GM18873 (cell line): ENCODE data around the gene ADSS1.

ENCODE experiments used
- ATAC-seq: cut with Tn5 transposase; IDR thresholded peaks from one replicate; pipeline ENCODE4 v1.9.1; 2021; ENCODE audit warnings: mild to moderate bottlenecking, moderate library complexity, moderate number of reproducible peaks; ENCODE audit not compliant: unreplicated experiment, low FRiP score

ADSS1 gene

DNA sequence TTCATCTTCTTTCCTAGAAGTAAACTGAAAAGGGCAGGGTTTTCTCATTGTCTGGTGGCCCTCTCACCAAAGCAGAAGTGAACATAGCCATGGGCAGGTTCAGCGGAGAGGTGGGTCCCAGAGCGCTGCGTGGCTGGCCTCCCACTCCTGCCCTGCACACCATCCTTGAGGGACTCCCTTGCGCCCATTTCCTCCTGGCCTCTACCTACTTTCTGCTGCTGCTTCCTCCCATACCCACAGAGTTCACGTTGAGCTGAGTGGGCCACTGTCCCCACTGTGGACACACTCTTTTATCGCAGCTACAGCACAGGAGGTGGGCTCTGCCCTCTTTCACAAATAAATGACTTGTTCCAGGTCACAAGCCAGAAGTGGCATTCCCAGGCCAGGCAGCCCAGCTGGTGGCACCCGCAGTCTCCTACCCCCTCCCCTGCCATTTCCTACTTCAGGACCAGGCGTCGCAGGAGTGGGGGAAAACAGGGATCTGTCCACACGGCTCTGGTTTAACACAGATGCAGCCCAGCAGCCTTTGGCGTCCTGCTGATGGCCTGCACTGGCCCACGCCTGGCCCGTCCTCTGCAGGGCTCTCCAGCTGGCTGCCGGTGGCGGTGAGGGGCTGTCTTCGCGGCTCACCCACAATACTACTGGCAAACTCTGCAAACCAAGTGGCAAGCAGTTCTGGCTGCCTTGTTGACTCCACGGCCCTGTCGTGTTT, 33.8 kb downstream of the ADSS1 start:
- no peak for ATAC-seq

DNA sequence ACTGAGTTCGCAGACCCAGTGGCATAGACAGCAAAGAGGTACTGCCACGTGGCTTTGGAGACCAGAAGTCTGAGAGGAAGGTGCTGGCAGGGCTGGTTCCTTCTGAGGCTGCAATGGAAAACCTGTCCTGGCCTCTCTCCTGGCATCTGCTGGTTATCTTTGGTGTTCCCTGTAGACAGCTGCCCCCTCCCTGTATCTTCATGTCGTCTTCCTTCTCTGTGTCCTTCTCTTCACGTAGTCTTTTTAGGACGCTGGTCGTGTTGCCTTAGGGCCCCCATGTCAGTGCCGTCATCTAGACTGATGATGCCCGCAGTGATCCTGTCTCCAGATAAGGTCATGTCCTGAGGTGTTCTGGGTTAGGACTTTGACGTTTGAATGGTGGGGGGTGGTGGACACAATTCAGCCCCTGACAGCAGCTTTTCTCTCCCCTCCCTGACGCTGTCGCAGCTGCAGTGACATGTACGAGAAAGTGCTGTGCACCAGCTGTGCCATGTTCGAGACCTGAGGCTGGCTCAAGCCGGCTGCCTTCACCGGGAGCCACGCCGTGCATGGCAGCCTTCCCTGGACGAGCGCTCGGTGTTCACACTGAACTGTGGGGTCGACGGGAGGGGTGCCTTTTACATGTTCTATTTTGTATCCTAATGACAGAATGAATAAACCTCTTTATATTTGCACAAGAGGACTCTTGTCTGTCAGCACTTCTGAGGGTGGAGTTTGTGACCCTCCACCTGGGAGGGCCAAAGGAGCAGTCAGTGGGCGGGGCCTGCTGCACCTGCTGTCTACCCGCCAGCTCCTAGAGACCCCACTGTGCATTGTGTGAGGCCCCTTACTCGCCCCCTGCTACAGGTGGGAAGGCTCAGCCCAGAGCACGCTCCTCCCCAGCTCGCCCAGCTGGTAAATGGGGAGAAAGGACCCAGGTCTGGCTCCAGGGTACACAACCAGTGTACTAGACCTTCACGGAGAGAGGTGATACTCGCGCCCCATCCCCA, 35.2 kb downstream of the ADSS1 start:
- no peak for ATAC-seq

- ATAC-seq = no peak
Observed at GRCh38 chr14:104765517-104765916, 41.5 kb downstream of the ADSS1 start.

DNA sequence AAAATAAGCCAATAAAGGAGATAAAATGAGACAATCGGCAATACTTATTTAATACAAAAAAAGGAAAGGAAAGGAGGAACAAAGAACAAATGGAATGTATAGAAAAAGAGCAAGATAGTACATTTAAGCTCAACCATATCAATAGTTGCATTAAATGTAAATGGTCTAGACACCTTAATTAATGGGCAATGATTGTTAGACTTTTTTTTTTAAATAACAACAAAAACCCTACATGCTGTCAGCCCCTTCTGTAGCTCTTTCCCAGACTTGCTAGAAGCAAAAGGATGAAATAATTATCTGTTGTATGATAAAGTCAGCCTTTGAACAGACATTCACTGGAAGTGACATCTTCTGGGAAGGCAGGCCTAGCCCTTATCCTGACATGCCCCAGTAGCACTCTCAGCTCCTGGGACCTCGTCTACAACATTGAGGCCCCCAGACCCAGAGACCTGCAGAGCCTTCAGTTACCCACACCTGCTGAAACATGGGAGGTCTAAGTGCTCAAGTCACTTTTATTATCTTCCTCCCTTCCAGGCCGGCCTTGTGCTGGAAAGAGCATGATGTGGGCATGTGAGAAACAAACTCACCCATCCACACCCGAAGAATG, 42.3 kb downstream of the ADSS1 start:
- no peak for ATAC-seq

GRCh38 chr14:104766863-104767633, 43.0 kb downstream of the ADSS1 start:
- ATAC-seq = no peak

GRCh38 chr14:104767634-104767918, 43.5 kb downstream of the ADSS1 start:
- no peak for ATAC-seq

DNA sequence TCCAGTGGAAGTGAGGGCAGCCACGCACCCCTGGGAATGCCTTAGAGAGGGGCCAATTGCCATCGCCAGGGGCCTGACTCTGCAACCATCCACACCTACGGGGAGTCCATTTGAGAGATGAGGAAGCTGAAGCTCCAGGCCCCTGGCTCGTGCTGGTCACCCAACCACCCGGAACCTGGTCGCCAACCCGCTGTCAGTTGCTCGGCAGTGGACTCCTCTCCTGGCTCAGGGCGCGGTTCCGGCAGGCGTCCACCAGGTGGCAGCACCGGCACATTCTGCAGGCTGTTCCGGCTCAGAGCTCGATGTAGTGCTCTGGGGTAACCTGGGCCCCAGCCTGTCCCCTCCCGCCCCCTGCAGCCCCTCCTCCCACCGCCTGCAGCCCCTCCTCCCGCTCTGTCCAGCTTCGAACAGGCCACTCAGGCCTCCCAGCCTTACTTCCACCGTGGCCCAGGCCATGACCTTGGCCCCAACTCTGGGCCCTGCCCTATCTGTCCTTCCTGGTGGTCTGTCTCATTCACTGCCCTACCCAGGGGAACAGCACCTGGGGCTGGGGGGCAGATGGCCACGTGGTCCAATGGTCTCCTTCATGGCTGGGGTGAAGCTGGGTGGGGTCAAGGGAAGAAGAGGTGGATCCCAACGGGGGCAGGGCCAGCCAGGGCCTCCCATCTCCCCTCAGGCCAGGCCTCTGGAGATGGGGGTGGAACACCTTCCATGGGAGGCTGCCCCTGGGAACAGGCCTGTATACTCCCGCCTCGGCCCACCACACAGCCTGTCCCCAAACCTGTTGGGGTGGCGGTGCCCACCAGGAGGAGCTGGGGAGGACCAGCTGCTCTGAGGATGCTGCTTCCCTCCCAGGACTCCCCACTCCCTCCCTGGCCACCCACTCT, 44.7 kb downstream of the ADSS1 start:
- no peak for ATAC-seq

DNA sequence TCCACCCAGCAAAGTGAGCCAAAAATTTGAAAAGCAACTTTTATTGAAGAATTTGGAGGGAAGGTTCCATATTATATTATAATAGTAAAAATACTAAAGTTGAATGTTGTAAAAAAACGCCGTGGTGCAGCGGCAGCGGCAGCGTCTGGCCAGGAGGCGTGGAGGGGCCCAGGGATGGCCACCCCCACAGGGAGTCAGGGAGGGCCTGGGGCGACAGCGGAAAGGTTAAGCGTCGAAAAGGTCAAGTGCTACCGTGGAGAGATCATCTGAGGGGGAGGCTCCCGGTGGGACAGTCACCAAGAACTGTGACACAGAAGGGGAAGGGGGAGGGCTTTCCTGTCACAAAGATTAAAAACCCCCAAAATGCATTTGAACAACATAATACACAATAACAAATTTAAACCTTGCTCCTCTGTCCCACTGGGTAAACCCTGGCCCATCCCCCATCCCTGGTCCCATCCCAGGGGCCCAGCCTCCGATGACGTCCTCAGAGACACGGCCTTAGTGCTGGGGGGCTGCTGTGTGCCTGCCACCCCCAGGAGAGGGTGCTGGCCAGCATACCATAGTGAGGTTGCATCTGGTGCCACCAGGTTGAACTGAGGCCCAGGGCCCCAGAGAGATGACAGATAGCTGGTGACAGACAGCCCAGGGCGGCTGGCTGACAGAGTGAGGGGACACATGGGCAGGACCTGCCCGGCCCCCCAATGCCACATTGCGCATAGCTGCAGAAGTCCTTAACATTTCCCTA, 45.5 kb downstream of the ADSS1 start:
- no peak for ATAC-seq

- no peak for ATAC-seq
Observed at GRCh38 chr14:104770072-104770579, 46.1 kb downstream of the ADSS1 start.

DNA sequence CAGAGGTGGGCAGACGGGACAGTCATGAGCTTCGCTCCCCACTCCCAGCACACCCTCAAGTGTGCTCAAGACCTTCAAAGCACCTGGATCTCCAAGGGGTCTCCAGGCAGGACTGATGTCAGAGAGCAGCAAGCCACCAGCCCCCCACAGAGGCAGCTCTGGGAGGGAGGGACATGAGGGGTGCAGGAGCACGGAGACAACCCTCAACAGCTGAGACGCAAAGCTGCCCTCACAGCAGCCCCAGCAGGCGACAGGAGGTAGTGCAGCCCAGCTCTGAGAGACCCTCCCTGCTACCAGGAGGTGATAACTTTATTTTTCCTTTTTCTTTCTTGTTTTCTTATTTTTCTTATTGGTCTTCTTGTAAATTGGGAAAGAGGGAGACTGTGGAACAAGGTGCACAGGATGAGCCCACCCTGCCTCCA, 46.8 kb downstream of the ADSS1 start:
- ATAC-seq = no peak

GRCh38 chr14:104771374-104771773, 47.3 kb downstream of the ADSS1 start:
- ATAC-seq = no peak

DNA sequence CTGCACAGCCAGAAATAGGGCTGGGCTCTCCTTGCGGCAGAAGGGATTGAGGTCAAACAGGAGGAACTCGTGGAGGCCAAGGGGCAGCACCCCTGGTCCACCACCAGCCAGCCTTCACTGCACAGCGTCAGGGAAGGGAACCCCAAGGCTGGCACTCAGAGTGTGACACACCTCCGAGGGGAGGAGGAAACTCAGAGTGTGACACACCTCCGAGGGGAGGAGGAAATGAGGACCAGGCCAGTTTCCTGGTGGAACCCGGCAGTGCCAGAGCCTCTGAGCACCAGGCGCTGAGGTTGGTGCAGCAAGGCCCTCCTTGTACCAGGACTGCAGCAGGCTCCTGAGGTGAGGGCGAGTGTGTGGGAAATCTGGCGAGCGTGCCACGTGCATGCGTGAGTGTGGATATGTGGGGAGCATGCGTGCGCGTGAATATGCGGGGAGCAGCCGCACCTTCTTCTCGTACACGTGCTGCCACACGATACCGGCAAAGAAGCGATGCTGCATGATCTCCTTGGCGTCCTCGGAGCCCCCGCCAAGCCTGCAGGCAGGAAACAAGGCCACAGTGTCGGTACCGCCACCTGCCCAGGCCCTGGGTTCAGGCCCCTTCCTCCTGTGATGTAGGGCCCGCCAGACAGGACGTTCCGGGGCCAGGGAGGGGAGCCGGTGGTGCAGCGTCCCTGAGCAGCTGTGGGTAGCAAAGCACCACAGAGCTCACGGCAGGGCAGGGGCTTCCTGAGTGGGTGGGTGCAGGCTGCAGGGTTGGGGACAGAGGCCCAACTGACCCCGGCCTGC, 48.1 kb downstream of the ADSS1 start:
- no peak for ATAC-seq

GRCh38 chr14:104772707-104773504, 48.9 kb downstream of the ADSS1 start:
- ATAC-seq = no peak

GRCh38 chr14:104773505-104774452, 49.8 kb downstream of the ADSS1 start:
- no peak for ATAC-seq

DNA sequence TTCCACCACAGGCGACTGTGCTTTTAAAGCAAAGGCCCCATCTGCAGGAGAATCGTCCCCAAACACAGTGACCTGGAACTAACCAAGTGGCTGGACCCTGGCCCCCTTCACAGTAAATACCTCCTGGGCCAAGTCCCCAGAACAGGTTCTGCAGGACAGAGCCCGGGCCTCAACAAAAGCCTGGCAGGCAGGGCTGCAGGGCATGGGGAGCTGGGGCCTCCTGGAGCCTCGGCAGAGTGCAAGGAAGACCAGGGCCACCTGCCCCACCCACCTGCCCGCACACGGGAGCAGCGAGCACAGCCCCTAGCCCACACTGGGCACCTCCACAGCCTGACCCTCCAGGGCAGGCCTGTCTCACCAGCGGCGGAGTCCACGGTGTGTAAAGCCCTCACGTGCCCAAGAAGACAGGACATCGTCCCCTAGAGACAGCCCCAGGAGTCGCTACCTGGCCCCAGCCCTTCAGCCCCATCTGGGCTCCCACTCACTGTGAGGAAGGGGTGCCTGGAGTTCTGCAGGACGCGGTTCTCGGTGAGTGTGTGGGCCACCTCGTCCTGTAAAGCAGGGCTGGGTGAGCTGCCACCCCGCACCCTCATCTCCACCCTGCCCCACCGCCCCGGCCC, 50.5 kb downstream of the ADSS1 start:
- no peak for ATAC-seq

- ATAC-seq = no peak
Observed at GRCh38 chr14:104775073-104775489, 51.1 kb downstream of the ADSS1 start.
